Cardiac fibroblast (primary cell): ENCODE results near the gene ZNF157.

ENCODE experiments used
- DNase-seq, 2 donors: peaks; one replicate each; pipeline versions ENCODE4 v3.0.0 to v3.0.0-alpha.2; 2010; ENCODE audit warnings: low read depth in 2 of 2
- H3K4me3 ChIP-seq, 2 donors: replicated peaks in 1 of 2; 1 replicate in 1 of 2; 2 replicates in 1 of 2; pipeline ENCODE4 v1.5.1; 2011; ENCODE audit warnings: low read depth in 2 of 2, low read length in 2 of 2, mild to moderate bottlenecking in 2 of 2, moderate library complexity in 1 of 2
- TF ChIP-seq, protein P1 (sequence below): IDR thresholded peaks from one replicate; pipeline ENCODE4 v1.5.1; 2011; ENCODE audit warnings: low read depth, mild to moderate bottlenecking, low read length, inconsistent platforms

Gene ZNF157

DNA sequence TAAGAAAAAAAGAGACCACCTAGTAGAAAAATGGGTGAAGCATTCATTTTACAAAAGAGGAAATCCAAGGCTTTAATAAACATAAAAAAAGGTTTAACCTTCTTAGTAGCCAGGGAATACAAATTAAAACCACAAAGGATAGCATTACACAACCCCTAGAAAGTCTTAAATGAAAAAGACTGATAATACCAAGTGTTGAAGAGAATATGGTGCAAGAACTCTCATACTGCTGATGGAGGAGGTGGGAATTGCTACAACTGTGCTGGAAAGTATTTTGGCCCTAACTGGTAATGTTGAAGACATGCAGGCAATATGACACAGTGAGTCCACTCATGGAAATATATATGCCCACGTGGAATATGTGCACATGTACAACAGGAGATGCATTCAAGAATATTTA is 90.2 kb downstream of the ZNF157 start:
- H3K4me3 ChIP-seq: no peak overlapping the region
- TF ChIP-seq, protein P1, sequence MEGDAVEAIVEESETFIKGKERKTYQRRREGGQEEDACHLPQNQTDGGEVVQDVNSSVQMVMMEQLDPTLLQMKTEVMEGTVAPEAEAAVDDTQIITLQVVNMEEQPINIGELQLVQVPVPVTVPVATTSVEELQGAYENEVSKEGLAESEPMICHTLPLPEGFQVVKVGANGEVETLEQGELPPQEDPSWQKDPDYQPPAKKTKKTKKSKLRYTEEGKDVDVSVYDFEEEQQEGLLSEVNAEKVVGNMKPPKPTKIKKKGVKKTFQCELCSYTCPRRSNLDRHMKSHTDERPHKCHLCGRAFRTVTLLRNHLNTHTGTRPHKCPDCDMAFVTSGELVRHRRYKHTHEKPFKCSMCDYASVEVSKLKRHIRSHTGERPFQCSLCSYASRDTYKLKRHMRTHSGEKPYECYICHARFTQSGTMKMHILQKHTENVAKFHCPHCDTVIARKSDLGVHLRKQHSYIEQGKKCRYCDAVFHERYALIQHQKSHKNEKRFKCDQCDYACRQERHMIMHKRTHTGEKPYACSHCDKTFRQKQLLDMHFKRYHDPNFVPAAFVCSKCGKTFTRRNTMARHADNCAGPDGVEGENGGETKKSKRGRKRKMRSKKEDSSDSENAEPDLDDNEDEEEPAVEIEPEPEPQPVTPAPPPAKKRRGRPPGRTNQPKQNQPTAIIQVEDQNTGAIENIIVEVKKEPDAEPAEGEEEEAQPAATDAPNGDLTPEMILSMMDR: no peak
- DNase-seq: no peak
